HG02588 (cell line): ENCODE measurements around the gene CCDC85C.

Experiments
- ATAC-seq: cut with Tn5 transposase; IDR thresholded peaks from one replicate; pipeline ENCODE4 v1.9.1; 2021; ENCODE audit warnings: mild to moderate bottlenecking, moderate library complexity; ENCODE audit not compliant: unreplicated experiment

The CCDC85C gene

GRCh38 chr14:99542566-99542965 lies 61.4 kb downstream of the CCDC85C start:
- ATAC-seq, result no peak

- no peak for ATAC-seq
Observed at GRCh38 chr14:99541677-99542470, 62.1 kb downstream of the CCDC85C start.

GRCh38 chr14:99541211-99541610 lies 62.8 kb downstream of the CCDC85C start:
- ATAC-seq, result no peak

GRCh38 chr14:99540196-99541032 lies 63.6 kb downstream of the CCDC85C start:
- ATAC-seq, result no peak

- ATAC-seq, result no peak
Observed at GRCh38 chr14:99539491-99539890, 64.5 kb downstream of the CCDC85C start.

GRCh38 chr14:99538733-99539132 lies 65.3 kb downstream of the CCDC85C start:
- no peak for ATAC-seq

- ATAC-seq, result no peak
Observed at GRCh38 chr14:99538275-99538674, 65.7 kb downstream of the CCDC85C start.

GRCh38 chr14:99537399-99537798 lies 66.6 kb downstream of the CCDC85C start:
- no peak for ATAC-seq

GRCh38 chr14:99535908-99536778 lies 67.9 kb downstream of the CCDC85C start:
- no peak for ATAC-seq

GRCh38 chr14:99535448-99535847 lies 68.6 kb downstream of the CCDC85C start:
- ATAC-seq, result no peak

- no peak for ATAC-seq
Observed at GRCh38 chr14:99534863-99535262, 69.1 kb downstream of the CCDC85C start.

- ATAC-seq, result no peak
Observed at GRCh38 chr14:99534333-99534732, 69.7 kb downstream of the CCDC85C start.

- ATAC-seq, result no peak
Observed at GRCh38 chr14:99532310-99532709, 71.7 kb downstream of the CCDC85C start.

GRCh38 chr14:99531251-99532096 lies 72.5 kb downstream of the CCDC85C start:
- ATAC-seq, result no peak

- ATAC-seq, result no peak
Observed at GRCh38 chr14:99530407-99531155, 73.4 kb downstream of the CCDC85C start.

- ATAC-seq, result no peak
Observed at GRCh38 chr14:99529899-99530298, 74.1 kb downstream of the CCDC85C start.

GRCh38 chr14:99527427-99528076 lies 76.5 kb downstream of the CCDC85C start:
- no peak for ATAC-seq

- no peak for ATAC-seq
Observed at GRCh38 chr14:99527026-99527425, 77.0 kb downstream of the CCDC85C start.

- ATAC-seq, result no peak
Observed at GRCh38 chr14:99525699-99526080, 78.3 kb downstream of the CCDC85C start.
